GM23248 (cell line): Measurements from ENCODE around the gene PKIB. TPM values are rescaled to one million over a fixed set of nuclear protein-coding genes. Genes with fewer than 3 reads are reported as not detected.

ENCODE experiments used
- DNase-seq: peaks from one replicate; pipeline ENCODE4 v3.0.0-alpha.2; 2015
- H2AFZ ChIP-seq: fragments of 200-600 bp; sonication (generic); 2 replicates; pipeline ENCODE4 v1.6.1; 2016; ENCODE audit warnings: antibody characterized with exemption
- H3F3A ChIP-seq: fragments of 200-600 bp; sonication (generic); 2 replicates; pipeline ENCODE4 v1.6.1; 2016; ENCODE audit warnings: mild to moderate bottlenecking, antibody characterized with exemption, mixed run types; ENCODE audit not compliant: insufficient read depth
- H3K27ac ChIP-seq: fragments of 200-600 bp; sonication (generic); 2 replicates; pipeline ENCODE4 v1.5.1; 2016; ENCODE audit warnings: mild to moderate bottlenecking
- H3K27me3 ChIP-seq: fragments of 200-600 bp; sonication (generic); replicated peaks from 2 replicates; pipeline ENCODE4 v1.6.1; 2016; ENCODE audit warnings: mild to moderate bottlenecking; ENCODE audit not compliant: insufficient read depth
- H3K36me3 ChIP-seq: fragments of 200-600 bp; sonication (generic); 2 replicates; pipeline ENCODE4 v1.6.1; 2016; ENCODE audit warnings: low read depth, mild to moderate bottlenecking
- H3K4me1 ChIP-seq: fragments of 200-600 bp; sonication (generic); 2 replicates; pipeline ENCODE4 v1.6.1; 2016; ENCODE audit warnings: mild to moderate bottlenecking; ENCODE audit not compliant: insufficient read depth
- H3K4me2 ChIP-seq: fragments of 200-600 bp; sonication (generic); one replicate; pipeline ENCODE4 v1.6.1; 2016; ENCODE audit warnings: mild to moderate bottlenecking; ENCODE audit not compliant: unreplicated experiment
- H3K4me3 ChIP-seq: fragments of 200-600 bp; sonication (generic); 2 replicates; pipeline ENCODE4 v1.5.1; 2016; ENCODE audit warnings: mild to moderate bottlenecking
- H3K79me2 ChIP-seq: fragments of 200-600 bp; sonication (generic); 2 replicates; pipeline ENCODE4 v1.6.1; 2016; ENCODE audit warnings: mild to moderate bottlenecking; ENCODE audit not compliant: insufficient read depth
- H3K9ac ChIP-seq: fragments of 200-600 bp; sonication (generic); 2 replicates; pipeline ENCODE4 v1.6.1; 2016; ENCODE audit warnings: mild to moderate bottlenecking
- H3K9me2 ChIP-seq: fragments of 200-600 bp; sonication (generic); 2 replicates; pipeline ENCODE4 v1.6.1; 2016; ENCODE audit warnings: mixed run types, mild to moderate bottlenecking, moderate library complexity; ENCODE audit not compliant: insufficient read depth
- H3K9me3 ChIP-seq: fragments of 200-600 bp; sonication (generic); one replicate; pipeline ENCODE4 v1.6.1; 2017; ENCODE audit warnings: low read depth
- H4K20me1 ChIP-seq: fragments of 200-600 bp; sonication (generic); 2 replicates; pipeline ENCODE4 v1.6.0; 2016; ENCODE audit not compliant: insufficient read depth
- EZH2 ChIP-seq: fragments of 200-600 bp; sonication (generic); IDR thresholded peaks from 2 replicates; pipeline ENCODE4 v1.6.1; 2018; ENCODE audit warnings: antibody characterized with exemption, mild to moderate bottlenecking; ENCODE audit not compliant: insufficient read depth, poor library complexity, severe bottlenecking
- EZH2phosphoT487 ChIP-seq: fragments of 200-600 bp; sonication (generic); IDR thresholded peaks from 2 replicates; pipeline ENCODE4 v1.6.1; 2018; ENCODE audit warnings: antibody characterized with exemption, moderate library complexity, mild to moderate bottlenecking, low read depth; ENCODE audit not compliant: insufficient read depth
- WGBS, 2 experiments: methylation state at CpG; one replicate each; pipeline ENCODE4 v1.1.6; 2015 to 2017; ENCODE audit warnings: low lambda C conversion rate in 2 of 2, low coverage in 1 of 2; ENCODE audit errors: missing lambda C conversion rate in 2 of 2; 5-methylcytosine and 5-hydroxymethylcytosine counted together
- in situ Hi-C: fragments of 300-500 bp; cut with MboI; formaldehyde crosslinking; loops from 2 replicates; pipeline ENCODE4 v1.15.0; 2020
- polyA plus RNA-seq: library from polyadenylated mRNA; unstranded; fragments of >200 nt; fragmentation: Nextera tagmentation; extraction: Ambion mirVana; gene quantifications from 2 replicates; pipeline ENCODE4 v1.2.1, GENCODE V29; 2016
- total RNA-seq: library from RNA; depleted of rRNA; stranded (reverse); fragments of >200 nt; shearing (Covaris generic); gene quantifications from 2 replicates; pipeline ENCODE4 v1.2.3, GENCODE V29; 2014

The PKIB gene
- total and polyA plus RNA-seq, 2 experiments from 2014 or later: 0.40 TPM; not detected in 1

DNA sequence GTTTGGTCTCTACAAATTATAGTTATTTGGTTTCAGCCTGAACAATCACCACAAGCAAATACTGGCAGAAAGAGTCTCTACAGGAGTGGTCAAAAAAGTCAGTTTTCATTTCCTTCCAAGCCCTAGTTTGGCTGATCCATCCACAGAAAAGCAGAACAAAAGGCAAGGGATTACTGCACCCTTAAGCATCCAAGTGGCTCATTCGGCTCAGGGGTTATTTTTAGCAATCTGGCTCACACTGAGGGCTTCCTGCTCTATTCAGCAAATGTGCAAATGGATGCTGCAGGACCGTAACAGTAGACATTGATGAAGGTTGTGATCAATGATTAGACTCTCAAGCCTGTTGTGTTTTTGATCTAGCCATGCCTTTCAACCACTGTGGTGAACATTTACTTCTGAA, 107.1 kb downstream of the PKIB start:
- H3K4me2 ChIP-seq: no peak overlapping the region
- H3K4me3 ChIP-seq: no peak overlapping the region
- no peak overlapping the region for H3K9ac ChIP-seq
- no peak overlapping the region for H3K27ac ChIP-seq
- H3K9me2 ChIP-seq: no peaks in the 10 kb centered on the region
- H3F3A ChIP-seq: no peaks in the 10 kb centered on the region
- no peaks in the 10 kb centered on the region for H3K36me3 ChIP-seq
- in situ Hi-C loops: no loop called here
- no peaks in the 10 kb centered on the region for H3K9me3 ChIP-seq
- H3K4me1 ChIP-seq: 0 out of 2 replicates have a peak, but pooled peaks cover 11% of the 10 kb centered on the region
- 39 to 44% methylated on average over 2 of the region's 2 CpGs for WGBS, 2 experiments
- TF ChIP-seq EZH2phosphoT487: no peak
- TF ChIP-seq EZH2: no peak
- DNase-seq: peak; percentile 48
- H3K27me3 ChIP-seq: no peaks in the 10 kb centered on the region
- no peaks in the 10 kb centered on the region for H4K20me1 ChIP-seq
- no peak overlapping the region for H2AFZ ChIP-seq
- H3K79me2 ChIP-seq: no peaks in the 10 kb centered on the region

DNA sequence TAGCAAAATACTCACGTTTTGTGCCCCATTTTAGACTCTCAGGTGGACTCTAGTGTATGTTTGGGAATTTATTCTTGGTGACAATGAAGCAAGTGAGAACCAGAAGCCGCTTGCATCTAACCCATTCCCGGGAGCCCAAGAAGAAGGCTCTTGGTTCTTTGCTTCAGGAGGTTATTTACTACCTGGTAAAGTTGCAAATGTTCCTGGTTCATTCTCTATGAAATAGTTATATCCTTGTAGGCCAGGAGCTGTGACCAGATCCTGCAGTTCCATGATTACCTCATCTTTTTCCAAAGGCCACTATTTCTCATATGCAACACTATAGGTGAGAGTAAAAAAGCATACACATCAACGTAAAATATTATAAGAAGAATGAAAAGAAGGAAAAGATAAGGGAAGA, 108.4 kb downstream of the PKIB start:
- Histone ChIP-seq H3K27ac (no peak overlapping the region), H3K36me3 (no peaks in the 10 kb centered on the region), H2AFZ (no peak overlapping the region), H3K4me2 (no peak overlapping the region), H3K27me3 (no peaks in the 10 kb centered on the region), H3F3A (no peaks in the 10 kb centered on the region), H3K4me3 (no peak overlapping the region), H3K9me2 (no peaks in the 10 kb centered on the region), H4K20me1 (no peaks in the 10 kb centered on the region), H3K4me1 (0 out of 2 replicates have a peak, but pooled peaks cover 7% of the 10 kb centered on the region), H3K79me2 (no peaks in the 10 kb centered on the region), H3K9ac (no peak overlapping the region), H3K9me3 (no peaks in the 10 kb centered on the region)
- in situ Hi-C loops: no loop called here
- no peak for TF ChIP-seq EZH2phosphoT487
- no peak for TF ChIP-seq EZH2
- 83 to 85% methylated on average over 4 of the region's 4 CpGs for WGBS, 2 experiments
- no peak for DNase-seq

DNA sequence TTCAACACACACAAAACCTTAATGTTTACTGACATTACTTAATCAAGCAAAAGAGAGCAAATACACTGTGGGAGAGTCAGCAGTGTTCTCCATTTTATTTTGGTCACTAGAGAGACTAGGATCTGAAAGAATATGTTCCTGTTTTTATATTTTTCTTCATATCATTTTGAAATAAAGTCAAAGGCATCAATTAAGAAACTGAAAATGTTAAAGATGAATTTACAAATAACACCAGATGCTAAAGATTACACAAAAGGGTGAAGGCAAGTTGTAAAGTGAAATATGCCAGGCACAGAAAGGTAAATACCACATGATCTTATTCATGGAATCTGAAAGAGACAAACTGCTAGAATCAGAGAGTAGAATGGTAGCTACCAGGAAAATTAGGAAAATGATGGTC, 109.0 kb downstream of the PKIB start:
- Histone ChIP-seq H3K9me3 (no peaks in the 10 kb centered on the region), H3K79me2 (no peaks in the 10 kb centered on the region), H2AFZ (no peak overlapping the region), H3K9ac (no peak overlapping the region), H3K4me1 (0 out of 2 replicates have a peak, but pooled peaks cover 7% of the 10 kb centered on the region), H3K4me3 (no peak overlapping the region), H3K27ac (no peak overlapping the region), H3K9me2 (no peaks in the 10 kb centered on the region), H3K27me3 (no peaks in the 10 kb centered on the region), H4K20me1 (no peaks in the 10 kb centered on the region), H3K4me2 (no peak overlapping the region), H3K36me3 (no peaks in the 10 kb centered on the region), H3F3A (no peaks in the 10 kb centered on the region)
- DNase-seq: no peak
- no peak for TF ChIP-seq EZH2phosphoT487
- in situ Hi-C loops: no loop called here

DNA sequence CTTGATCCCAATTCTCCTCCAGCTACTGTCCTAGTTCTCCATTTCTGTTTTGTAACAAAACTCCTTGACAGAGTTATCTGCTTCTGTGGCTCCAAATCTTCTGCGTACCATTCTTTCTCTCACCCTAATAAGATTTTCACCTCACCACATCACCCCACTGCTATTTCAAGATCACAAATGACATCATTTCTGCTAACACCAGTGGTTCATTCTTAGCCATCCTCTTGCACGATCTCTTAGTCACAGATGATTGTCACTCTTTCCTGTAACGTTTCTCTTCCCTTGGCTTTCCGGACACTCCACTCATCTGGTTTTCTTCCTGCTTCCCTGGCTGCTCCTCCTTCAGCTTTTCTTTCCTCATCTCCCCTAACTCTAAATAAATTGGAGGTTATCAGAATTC, 112.5 kb downstream of the PKIB start:
- no peak for TF ChIP-seq EZH2phosphoT487
- no peak for TF ChIP-seq EZH2
- 13 to 22% methylated on average over 4 of the region's 4 CpGs for WGBS, 2 experiments
- H3K9me2 ChIP-seq: no peaks in the 10 kb centered on the region
- no peaks in the 10 kb centered on the region for H3K36me3 ChIP-seq
- H3K27ac ChIP-seq: no peak overlapping the region
- DNase-seq: peak; percentile 75
- H3K4me3 ChIP-seq: no peak overlapping the region
- no peaks in the 10 kb centered on the region for H3K27me3 ChIP-seq
- no peak overlapping the region for H3K9ac ChIP-seq
- no peaks in the 10 kb centered on the region for H4K20me1 ChIP-seq
- peak overlapping the region; percentile 26 for H3K4me2 ChIP-seq
- no peaks in the 10 kb centered on the region for H3F3A ChIP-seq
- peak overlapping the region; percentile 33 for H2AFZ ChIP-seq
- no peaks in the 10 kb centered on the region for H3K9me3 ChIP-seq
- 0 out of 2 replicates have a peak, but pooled peaks cover 1% of the 10 kb centered on the region for H3K4me1 ChIP-seq
- in situ Hi-C loops: loop anchor here (10.0 kb wide), 1 partner anchor 112 kb away; no protein-coding TSS in a partner anchor
- H3K79me2 ChIP-seq: no peaks in the 10 kb centered on the region

DNA sequence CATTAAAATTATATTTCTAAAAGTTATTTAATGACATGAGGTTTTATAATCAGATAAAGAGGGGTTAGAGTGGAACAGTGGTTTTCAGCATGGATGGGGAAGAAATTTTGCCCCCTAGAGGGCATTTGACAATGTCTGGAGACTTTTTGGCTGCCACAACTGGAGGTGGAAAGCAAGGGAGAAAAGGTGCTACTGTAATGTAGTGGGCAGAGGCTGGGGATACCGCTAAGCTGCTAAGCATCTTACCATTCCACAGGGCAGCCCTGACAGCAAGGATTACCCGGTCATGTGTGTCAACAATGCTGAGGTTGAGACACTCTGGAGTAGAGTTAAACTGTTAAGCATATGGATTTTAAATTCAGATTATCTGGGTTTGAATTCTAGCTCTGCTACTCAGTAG, 116.4 kb downstream of the PKIB start:
- no peaks in the 10 kb centered on the region for H4K20me1 ChIP-seq
- H3K79me2 ChIP-seq: no peaks in the 10 kb centered on the region
- no peak for TF ChIP-seq EZH2phosphoT487
- TF ChIP-seq EZH2: no peak
- H3K4me2 ChIP-seq: no peak overlapping the region
- H3K4me3 ChIP-seq: no peak overlapping the region
- H3F3A ChIP-seq: no peaks in the 10 kb centered on the region
- H3K27ac ChIP-seq: no peak overlapping the region
- H3K9me3 ChIP-seq: no peaks in the 10 kb centered on the region
- H3K9ac ChIP-seq: no peak overlapping the region
- H3K36me3 ChIP-seq: no peaks in the 10 kb centered on the region
- no peaks in the 10 kb centered on the region for H3K9me2 ChIP-seq
- no peaks in the 10 kb centered on the region for H3K27me3 ChIP-seq
- H2AFZ ChIP-seq: no peak overlapping the region
- 46 to 57% methylated on average over 2 of the region's 2 CpGs for WGBS, 2 experiments
- DNase-seq: peak; percentile 52
- H3K4me1 ChIP-seq: no peaks in the 10 kb centered on the region
- in situ Hi-C loops: loop anchor here (10.0 kb wide), 1 partner anchor 108 kb away; no protein-coding TSS in a partner anchor
